Measurements from ENCODE around the gene SUPT3H.

The SUPT3H gene

DNA sequence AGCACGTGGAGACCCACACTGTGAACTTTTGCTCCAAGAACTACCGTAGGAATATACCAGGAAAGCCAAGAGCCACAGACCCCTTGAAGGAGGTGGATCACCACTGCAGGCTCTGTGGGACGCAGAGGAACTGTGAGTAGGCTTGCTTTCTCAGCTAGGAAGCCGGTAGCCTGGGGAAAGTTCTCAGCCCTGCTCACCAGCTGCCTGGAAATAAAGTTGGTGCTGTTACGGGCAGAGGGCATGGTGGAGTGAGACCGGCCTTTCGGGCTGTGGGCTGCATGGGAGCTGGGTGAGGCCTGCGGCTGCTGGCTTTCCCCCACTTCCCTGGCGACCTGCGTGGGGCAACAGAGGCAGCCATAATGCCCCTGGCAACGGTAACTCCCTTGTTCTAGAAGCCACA is 422.6 kb downstream of the SUPT3H start:
- H3K4me3 ChIP-seq, result no peak overlapping the region
- TF ChIP-seq, protein P1, sequence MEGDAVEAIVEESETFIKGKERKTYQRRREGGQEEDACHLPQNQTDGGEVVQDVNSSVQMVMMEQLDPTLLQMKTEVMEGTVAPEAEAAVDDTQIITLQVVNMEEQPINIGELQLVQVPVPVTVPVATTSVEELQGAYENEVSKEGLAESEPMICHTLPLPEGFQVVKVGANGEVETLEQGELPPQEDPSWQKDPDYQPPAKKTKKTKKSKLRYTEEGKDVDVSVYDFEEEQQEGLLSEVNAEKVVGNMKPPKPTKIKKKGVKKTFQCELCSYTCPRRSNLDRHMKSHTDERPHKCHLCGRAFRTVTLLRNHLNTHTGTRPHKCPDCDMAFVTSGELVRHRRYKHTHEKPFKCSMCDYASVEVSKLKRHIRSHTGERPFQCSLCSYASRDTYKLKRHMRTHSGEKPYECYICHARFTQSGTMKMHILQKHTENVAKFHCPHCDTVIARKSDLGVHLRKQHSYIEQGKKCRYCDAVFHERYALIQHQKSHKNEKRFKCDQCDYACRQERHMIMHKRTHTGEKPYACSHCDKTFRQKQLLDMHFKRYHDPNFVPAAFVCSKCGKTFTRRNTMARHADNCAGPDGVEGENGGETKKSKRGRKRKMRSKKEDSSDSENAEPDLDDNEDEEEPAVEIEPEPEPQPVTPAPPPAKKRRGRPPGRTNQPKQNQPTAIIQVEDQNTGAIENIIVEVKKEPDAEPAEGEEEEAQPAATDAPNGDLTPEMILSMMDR (IDR thresholded peaks at IDR 0.05), result no peak
- DNase-seq (ENCODE audit: low spot score), result no peak
- H3K27ac ChIP-seq, result no peak overlapping the region

DNA sequence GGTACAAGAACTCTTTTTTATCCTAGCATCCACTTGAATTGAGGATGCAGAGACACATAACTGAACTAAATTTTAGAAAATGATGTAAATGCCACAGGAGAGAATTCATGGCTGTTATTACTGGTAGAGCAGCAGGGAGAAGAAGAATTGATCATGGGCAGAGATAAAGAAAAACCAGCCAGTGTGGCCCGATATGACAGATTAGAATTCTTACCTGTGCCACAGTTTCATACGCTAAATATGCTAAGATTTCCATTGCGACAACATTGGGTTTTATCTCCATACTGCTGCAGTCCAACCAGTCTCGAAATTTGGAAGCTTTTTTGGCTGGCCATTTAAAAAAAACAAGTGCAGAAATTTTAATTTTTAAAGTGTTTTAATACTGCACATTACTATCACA is 423.5 kb downstream of the SUPT3H start:
- TF ChIP-seq, protein P1 (IDR thresholded peaks at IDR 0.05), result no peak
- no peak for DNase-seq (ENCODE audit: low spot score)
- H3K4me3 ChIP-seq, result no peak overlapping the region

DNA sequence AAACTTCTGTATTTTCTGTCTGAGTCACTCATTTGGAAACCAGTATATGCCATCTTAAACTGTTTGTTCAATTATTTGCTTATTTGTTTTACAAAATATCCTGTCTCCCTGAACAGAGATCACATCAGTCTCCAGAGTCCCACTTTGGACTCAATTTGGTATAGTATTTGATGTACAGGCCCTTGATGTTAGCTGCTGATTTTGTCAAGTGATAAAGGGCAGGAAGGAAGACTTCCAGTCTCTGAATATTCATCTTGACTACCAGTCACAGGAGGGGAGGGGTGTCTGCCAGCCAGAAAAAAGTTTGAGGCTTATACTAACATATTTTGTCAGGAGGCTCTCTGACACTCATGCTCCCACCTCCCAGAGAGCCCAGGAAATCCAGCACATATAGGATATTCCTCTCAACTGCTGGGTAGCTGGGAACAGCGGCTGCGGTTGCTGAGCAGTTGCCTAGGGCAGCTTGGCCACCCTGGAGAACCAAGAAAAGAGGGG is 426.4 kb downstream of the SUPT3H start:
- no peak overlapping the region for H3K27ac ChIP-seq
- DNase-seq (ENCODE audit: low spot score), result no peak
- no peak overlapping the region for H3K4me3 ChIP-seq
- TF ChIP-seq, protein P1 (IDR thresholded peaks at IDR 0.05), result no peak

More for the DNA sequence above, 423.5 kb downstream of the SUPT3H start:
- H3K27ac ChIP-seq, result no peak overlapping the region

DNA sequence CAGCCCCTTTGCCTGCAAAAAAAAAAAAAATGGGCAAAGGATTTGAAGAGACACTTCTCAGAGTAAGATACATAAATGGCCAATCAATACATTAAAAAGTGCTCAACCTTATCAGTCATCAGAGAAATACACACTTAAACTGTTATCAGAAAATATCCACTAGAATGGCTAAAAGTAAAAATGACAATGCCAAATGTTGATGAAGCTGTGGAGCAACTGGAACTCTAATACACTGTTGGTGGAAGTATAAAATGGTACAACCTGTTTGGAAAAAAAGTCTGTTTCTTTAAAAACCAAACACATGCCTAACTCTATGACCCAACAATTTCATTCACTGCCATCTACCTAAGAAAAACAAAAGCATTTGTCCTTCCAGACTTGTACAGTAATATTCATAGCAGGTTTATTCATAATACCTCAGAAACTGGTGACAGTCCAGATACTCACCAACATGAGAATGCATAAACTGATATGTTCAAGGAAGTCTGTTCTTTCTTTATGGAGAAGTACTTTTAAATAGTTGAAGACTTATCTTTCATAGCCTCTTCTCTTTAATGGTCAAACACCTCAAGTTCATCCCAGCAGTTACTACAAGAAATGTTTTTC is 428.0 kb downstream of the SUPT3H start:
- Histone ChIP-seq H3K27ac (no peak overlapping the region), H3K4me3 (no peak overlapping the region)
- DNase-seq (ENCODE audit: low spot score), result no peak
- TF ChIP-seq, protein P1 (IDR thresholded peaks at IDR 0.05), result no peak

DNA sequence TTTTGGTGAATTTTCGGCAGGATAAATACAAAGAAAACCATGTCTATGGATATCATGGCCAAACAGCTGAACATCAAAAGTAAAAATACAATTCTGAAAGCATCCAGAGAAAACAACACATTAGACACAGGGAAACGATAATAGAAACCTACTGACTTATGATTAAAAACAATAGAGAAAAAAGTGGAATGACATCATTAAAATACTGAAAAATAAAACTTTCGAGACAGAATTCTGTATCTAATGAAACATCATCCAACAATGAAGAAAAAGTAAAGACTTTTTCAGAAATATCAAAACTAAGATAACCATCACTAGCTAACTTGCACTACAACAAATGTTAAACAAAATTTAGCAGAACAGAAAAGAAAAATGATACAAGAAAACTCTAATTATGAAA is 434.2 kb downstream of the SUPT3H start:
- Histone ChIP-seq H3K27ac (no peak overlapping the region), H3K4me3 (no peak overlapping the region)
- TF ChIP-seq, protein P1 (IDR thresholded peaks at IDR 0.05), result no peak
- DNase-seq (ENCODE audit: low spot score), result no peak

DNA sequence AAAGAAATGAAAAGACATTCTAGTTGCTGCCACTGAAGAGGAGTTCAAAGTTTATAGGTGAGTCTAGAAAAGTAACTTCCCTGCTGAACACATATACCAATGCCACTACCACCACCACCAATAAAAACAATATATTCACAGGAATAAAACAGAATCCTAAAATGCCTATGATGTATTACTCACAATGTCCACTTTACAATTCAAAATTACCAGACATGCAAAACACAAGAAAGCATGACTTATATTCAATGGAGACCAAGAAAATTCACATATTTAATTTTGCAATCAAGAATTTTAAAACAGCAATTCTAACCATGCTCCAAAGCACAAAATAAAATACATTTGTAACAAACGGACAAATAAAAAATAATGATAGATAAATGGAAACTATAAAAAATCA is 434.9 kb downstream of the SUPT3H start:
- TF ChIP-seq, protein P1 (IDR thresholded peaks at IDR 0.05), result no peak
- no peak for DNase-seq (ENCODE audit: low spot score)
- Histone ChIP-seq H3K4me3 (no peak overlapping the region), H3K27ac (no peak overlapping the region)

DNA sequence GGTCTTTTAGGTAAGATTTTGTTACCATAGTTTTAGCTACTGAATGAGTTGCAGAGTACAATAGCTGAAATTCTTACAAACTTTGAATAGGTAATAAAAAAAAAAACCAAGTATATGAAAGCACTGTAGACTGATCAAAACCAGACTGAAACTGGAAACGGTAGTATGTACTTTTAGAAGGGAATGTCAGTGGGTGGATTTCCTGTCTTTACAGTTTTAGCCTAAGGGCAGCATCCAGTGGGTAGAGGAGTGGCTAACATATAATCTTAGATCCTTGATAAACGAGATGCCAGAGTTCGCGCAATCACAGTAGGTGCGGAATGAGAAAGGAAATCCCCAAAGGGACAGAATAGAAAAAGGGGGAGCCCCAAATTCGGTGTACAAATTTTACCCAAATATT is 435.5 kb downstream of the SUPT3H start:
- DNase-seq (ENCODE audit: low spot score), result no peak
- no peak overlapping the region for H3K4me3 ChIP-seq
- TF ChIP-seq, protein P1 (IDR thresholded peaks at IDR 0.05), result no peak
- no peak overlapping the region for H3K27ac ChIP-seq
